PC-3 (cell line): ENCODE results near the gene ATXN7L3. TPM values are rescaled to one million over a fixed set of nuclear protein-coding genes. Genes with fewer than 3 reads are reported as not detected.

Experiments
- ATAC-seq: fragments of 200-7000 bp; cut with Tn5 transposase; 2 replicates; pipeline ENCODE4 v1.9.1; 2020; ENCODE audit warnings: mild to moderate bottlenecking, moderate library complexity
- BruUV-seq: library from RNA; stranded (reverse); fragments of 400-500 nt; replicated peaks from 2 replicates; lab custom pipeline; 2021; lab: Mats Ljungman, UMichigan
- CTCF ChIA-PET: fragments of 300-600 bp; sonication (Branson Sonifier 250); formaldehyde crosslinking; loops from one replicate; lab custom pipeline; 2022; ENCODE audit warnings: antibody characterized with exemption; lab: Charles Lee
- POLR2A ChIA-PET: fragments of 300-600 bp; sonication (Branson Sonifier 250); formaldehyde crosslinking; loops from one replicate; lab custom pipeline; 2022; ENCODE audit warnings: antibody characterized with exemption; ENCODE audit not compliant: unreplicated experiment; lab: Charles Lee
- DNase-seq: peaks from one replicate; pipeline ENCODE4 v3.0.0-alpha.2; 2015
- H2AFZ ChIP-seq: fragments of 300-600 bp; sonication (generic); 2 replicates; pipeline ENCODE4 v1.6.0; 2016; ENCODE audit warnings: antibody characterized with exemption, low read length
- H3F3A ChIP-seq: fragments of 300-600 bp; sonication (generic); one replicate; pipeline ENCODE4 v1.6.0; 2017; ENCODE audit warnings: antibody characterized with exemption, low read length, control low read depth, mild to moderate bottlenecking; ENCODE audit not compliant: unreplicated experiment
- H3K27ac ChIP-seq: fragments of 300-600 bp; sonication (generic); 2 replicates; pipeline ENCODE4 v1.5.1; 2016; ENCODE audit warnings: mild to moderate bottlenecking, low read length
- H3K27me3 ChIP-seq: fragments of 300-600 bp; sonication (generic); 2 replicates; pipeline ENCODE4 v1.6.1; 2016; ENCODE audit warnings: low read length, mixed read lengths
- H3K36me3 ChIP-seq: fragments of 300-600 bp; sonication (generic); 2 replicates; pipeline ENCODE4 v1.6.1; 2016; ENCODE audit warnings: low read depth, mixed run types, low read length, mixed read lengths
- H3K4me1 ChIP-seq: fragments of 300-600 bp; sonication (generic); 2 replicates; pipeline ENCODE4 v1.5.1; 2016; ENCODE audit warnings: low read length; ENCODE audit not compliant: insufficient read depth
- H3K4me2 ChIP-seq: fragments of 300-600 bp; sonication (generic); 2 replicates; pipeline ENCODE4 v1.6.0; 2016; ENCODE audit warnings: low read length
- H3K4me3 ChIP-seq: fragments of 300-600 bp; sonication (generic); 2 replicates; pipeline ENCODE4 v1.5.1; 2016; ENCODE audit warnings: mild to moderate bottlenecking, low read length, mixed read lengths
- H3K79me2 ChIP-seq: fragments of 300-600 bp; sonication (generic); 2 replicates; pipeline ENCODE4 v1.6.1; 2017; ENCODE audit warnings: low read length, mixed read lengths
- H3K9ac ChIP-seq: fragments of 300-600 bp; sonication (generic); 2 replicates; pipeline ENCODE4 v1.6.0; 2016; ENCODE audit warnings: mild to moderate bottlenecking, low read length
- H3K9me2 ChIP-seq: fragments of 300-600 bp; sonication (generic); replicated peaks from 2 replicates; pipeline ENCODE4 v1.6.1; 2016; ENCODE audit warnings: mixed run types, low read length, mixed read lengths
- H3K9me3 ChIP-seq: fragments of 300-600 bp; sonication (generic); 2 replicates; pipeline ENCODE4 v1.6.1; 2016; ENCODE audit warnings: low read length, mixed read lengths
- H4K20me1 ChIP-seq: fragments of 300-600 bp; sonication (generic); 2 replicates; pipeline ENCODE4 v1.6.1; 2016; ENCODE audit warnings: low read length, mixed read lengths
- EZH2 ChIP-seq: fragments of 300-600 bp; sonication (generic); IDR thresholded peaks from one replicate; pipeline ENCODE4 v1.6.1; 2017; ENCODE audit warnings: antibody characterized with exemption, mild to moderate bottlenecking, low read length; ENCODE audit not compliant: unreplicated experiment
- EZH2phosphoT487 ChIP-seq: fragments of 300-600 bp; sonication (generic); IDR thresholded peaks from 2 replicates; pipeline ENCODE4 v1.6.1; 2018; ENCODE audit warnings: mild to moderate bottlenecking, antibody characterized with exemption, low read length, borderline replicate concordance
- intact Hi-C: fragments of 100-400 bp; cut with micrococcal nuclease; formaldehyde crosslinking; loops from 2 replicates; pipeline ENCODE4 v1.9.0; 2023
- total RNA-seq: library from RNA; depleted of rRNA; stranded (reverse); fragments of >200 nt; gene quantifications from 2 replicates; pipeline ENCODE4 v1.2.3, GENCODE V29; 2014
- TF ChIP-seq, protein P1 (sequence below): fragments of 300-600 bp; sonication (generic); conservative IDR thresholded peaks from 2 replicates; pipeline ENCODE4 v1.5.1; 2017; ENCODE audit warnings: antibody characterized with exemption, low read depth, mild to moderate bottlenecking, low read length

Gene ATXN7L3
- total RNA-seq, 1 experiment from 2014 or later, result 73.9 TPM

DNA sequence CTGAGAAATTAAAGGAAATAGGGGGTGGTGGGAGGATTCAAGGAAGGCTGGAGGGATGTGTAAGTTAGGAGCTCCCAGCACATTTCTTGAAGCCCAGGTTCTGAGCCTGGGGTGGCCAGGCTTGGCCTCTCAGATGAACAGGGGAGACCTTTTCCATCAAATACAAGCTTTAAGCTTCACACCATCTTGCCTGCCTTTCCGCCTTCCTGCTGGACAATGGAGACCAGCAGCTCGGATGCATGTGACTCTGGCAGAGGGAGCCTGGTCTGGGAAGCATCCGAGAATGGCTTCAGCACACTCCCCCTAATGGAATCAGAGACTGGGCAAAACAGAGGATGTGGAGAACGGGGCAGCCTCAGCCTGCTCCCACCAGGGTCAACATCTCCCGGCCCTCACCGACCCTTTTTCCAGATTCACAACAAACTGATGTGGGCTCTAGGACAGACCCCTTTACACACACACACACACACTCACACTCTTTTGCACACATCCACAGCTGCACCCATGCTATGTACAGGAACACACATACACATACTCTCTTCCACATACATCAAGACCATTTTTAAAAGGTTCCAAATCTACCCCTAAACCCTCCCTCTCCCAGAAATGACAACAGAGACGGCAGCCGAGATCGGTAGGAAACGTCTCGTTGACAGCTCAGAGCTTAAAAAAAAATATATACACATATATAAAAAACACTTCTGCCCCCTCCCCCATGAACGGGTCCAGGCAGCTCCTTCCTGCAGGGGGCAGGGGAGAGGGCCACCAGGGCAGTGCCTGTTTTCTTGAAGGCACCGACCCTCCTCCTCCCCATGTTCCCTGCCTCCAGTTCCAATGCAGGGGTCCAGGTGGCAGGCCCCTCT lies 6.5 kb upstream of the ATXN7L3 start:
- H3K9me2 ChIP-seq, result no peaks in the 10 kb centered on the region
- H3K9ac ChIP-seq, result no peak overlapping the region
- H3K36me3 ChIP-seq, result peaks cover 31% of the 10 kb centered on the region
- DNase-seq (peak; percentile 23), ATAC-seq (no peak)
- POLR2A ChIA-PET, result interaction anchor here (0.5 kb wide), 1 partner anchor 14 kb away, joined by 10 read pairs; the partner anchor contains the start of gene UBTF
- no peak overlapping the region for H3K4me3 ChIP-seq
- H3F3A ChIP-seq, result peaks cover 4% of the 10 kb centered on the region
- no peak overlapping the region for H3K4me2 ChIP-seq
- H3K4me1 ChIP-seq, result peaks cover 51% of the 10 kb centered on the region
- TF ChIP-seq, protein P1, sequence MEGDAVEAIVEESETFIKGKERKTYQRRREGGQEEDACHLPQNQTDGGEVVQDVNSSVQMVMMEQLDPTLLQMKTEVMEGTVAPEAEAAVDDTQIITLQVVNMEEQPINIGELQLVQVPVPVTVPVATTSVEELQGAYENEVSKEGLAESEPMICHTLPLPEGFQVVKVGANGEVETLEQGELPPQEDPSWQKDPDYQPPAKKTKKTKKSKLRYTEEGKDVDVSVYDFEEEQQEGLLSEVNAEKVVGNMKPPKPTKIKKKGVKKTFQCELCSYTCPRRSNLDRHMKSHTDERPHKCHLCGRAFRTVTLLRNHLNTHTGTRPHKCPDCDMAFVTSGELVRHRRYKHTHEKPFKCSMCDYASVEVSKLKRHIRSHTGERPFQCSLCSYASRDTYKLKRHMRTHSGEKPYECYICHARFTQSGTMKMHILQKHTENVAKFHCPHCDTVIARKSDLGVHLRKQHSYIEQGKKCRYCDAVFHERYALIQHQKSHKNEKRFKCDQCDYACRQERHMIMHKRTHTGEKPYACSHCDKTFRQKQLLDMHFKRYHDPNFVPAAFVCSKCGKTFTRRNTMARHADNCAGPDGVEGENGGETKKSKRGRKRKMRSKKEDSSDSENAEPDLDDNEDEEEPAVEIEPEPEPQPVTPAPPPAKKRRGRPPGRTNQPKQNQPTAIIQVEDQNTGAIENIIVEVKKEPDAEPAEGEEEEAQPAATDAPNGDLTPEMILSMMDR, result peak; percentile 39; the same call in 1 of the 2 replicates
- TF ChIP-seq EZH2, result no peak
- H4K20me1 ChIP-seq, result no peaks in the 10 kb centered on the region
- intact Hi-C loops, result no loop called here
- H2AFZ ChIP-seq, result no peak overlapping the region
- CTCF ChIA-PET, result interaction anchor here (0.5 to 1.4 kb wide), 2 partner anchors 12 to 111 kb away, joined by 3 to 7 read pairs; no protein-coding TSS in a partner anchor
- peaks cover 3% of the 10 kb centered on the region; the same call in 1 of the 2 replicates for H3K79me2 ChIP-seq
- H3K27ac ChIP-seq, result no peak overlapping the region
- no TSS peak for BruUV-seq
- no peaks in the 10 kb centered on the region for H3K9me3 ChIP-seq
- no peaks in the 10 kb centered on the region for H3K27me3 ChIP-seq

DNA sequence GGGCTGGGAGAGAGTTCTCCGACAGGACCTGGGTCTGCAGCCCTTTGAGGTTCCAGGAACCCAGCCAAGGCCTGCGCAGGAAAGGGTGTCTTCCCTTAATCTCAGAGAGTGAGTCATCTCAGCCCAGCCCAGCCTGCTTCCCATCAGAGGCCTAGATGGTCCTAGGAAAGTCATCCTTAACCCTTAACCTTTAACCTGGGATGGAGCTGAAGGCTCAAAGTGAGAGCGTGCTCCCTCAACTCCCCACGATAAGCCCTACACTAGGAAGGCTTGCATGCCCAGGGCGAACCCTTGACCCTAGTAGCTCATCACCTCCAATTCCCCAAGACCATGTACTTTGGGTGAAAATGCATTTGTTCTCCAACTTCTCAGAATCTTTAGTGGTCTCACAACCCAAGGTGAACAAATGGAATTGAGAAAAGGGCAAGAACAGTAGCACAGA lies 4.8 kb upstream of the ATXN7L3 start:
- ATAC-seq (peak; percentile 18), DNase-seq (peak; percentile 77)
- ChIA-PET CTCF (no interaction called here), POLR2A (no interaction called here)
- TF ChIP-seq EZH2 (no peak), EZH2phosphoT487 (no peak)
- TF ChIP-seq, protein P1, result no peak
- intact Hi-C loops, result no loop called here
- peaks cover 10% of the 10 kb centered on the region for H3K79me2 ChIP-seq
- no peaks in the 10 kb centered on the region for H3K9me2 ChIP-seq
- H3F3A ChIP-seq, result peaks cover 4% of the 10 kb centered on the region
- BruUV-seq, result no TSS peak
- peaks cover 44% of the 10 kb centered on the region for H3K4me1 ChIP-seq
- H3K4me3 ChIP-seq, result no peak overlapping the region
- H3K9me3 ChIP-seq, result no peaks in the 10 kb centered on the region
- no peaks in the 10 kb centered on the region for H3K27me3 ChIP-seq
- no peaks in the 10 kb centered on the region for H4K20me1 ChIP-seq
- no peak overlapping the region for H3K9ac ChIP-seq
- H2AFZ ChIP-seq, result no peak overlapping the region
- peak overlapping the region; percentile 4; the same call in 1 of the 2 replicates for H3K4me2 ChIP-seq
- H3K36me3 ChIP-seq, result peaks cover 23% of the 10 kb centered on the region
- 0 out of 2 replicates have a peak overlapping the region, but pooled peaks have one; percentile 4 for H3K27ac ChIP-seq
